Dermis blood vessel endothelial cell (primary cell): Measurements from ENCODE around the gene OR6B3. TPM values are rescaled to one million over a fixed set of nuclear protein-coding genes. Genes with fewer than 3 reads are reported as not detected.

Source experiments
- DNase-seq: peaks from one replicate; pipeline ENCODE4 v3.0.0; 2010
- total RNA-seq: library from RNA; depleted of rRNA; stranded (reverse); fragments of >200 nt; gene quantifications from 2 replicates; pipeline ENCODE4 v1.2.3, GENCODE V29; 2014

Gene OR6B3
- total RNA-seq, 1 donor from 2014 or later: not detected

- DNase-seq: no peak
Observed at GRCh38 chr2:240043279-240043989, 9.9 kb downstream of the OR6B3 start.

- no peak for DNase-seq
Observed at GRCh38 chr2:240042740-240043139, 10.6 kb downstream of the OR6B3 start.

- DNase-seq: no peak
Observed at GRCh38 chr2:240041363-240041762, 12.0 kb downstream of the OR6B3 start.

GRCh38 chr2:240037358-240037757, 16.0 kb downstream of the OR6B3 start:
- DNase-seq: no peak

GRCh38 chr2:240033330-240033678, 20.0 kb downstream of the OR6B3 start:
- no peak for DNase-seq

- DNase-seq: no peak
Observed at GRCh38 chr2:240032406-240033329, 20.7 kb downstream of the OR6B3 start.

GRCh38 chr2:240030379-240031094, 22.8 kb downstream of the OR6B3 start, which contains the start of gene OR6B2:
Gene OR6B2, minus strand, starts transcription at chr2:240030429. Its CDS starts 0 bp downstream, at chr2:240030429.
- no peak for DNase-seq

GRCh38 chr2:240024766-240025165, 28.6 kb downstream of the OR6B3 start:
- peak; percentile 18 for DNase-seq

- DNase-seq: no peak
Observed at GRCh38 chr2:240023792-240024191, 29.5 kb downstream of the OR6B3 start.

GRCh38 chr2:240021488-240022104, 31.7 kb downstream of the OR6B3 start:
- peak; percentile 83 for DNase-seq

- DNase-seq: no peak
Observed at GRCh38 chr2:240018071-240018750, 35.1 kb downstream of the OR6B3 start.

GRCh38 chr2:240014327-240014726, 39.0 kb downstream of the OR6B3 start:
- DNase-seq: no peak

- peak; percentile 43 for DNase-seq
Observed at GRCh38 chr2:240013343-240013742, 40.0 kb downstream of the OR6B3 start.

- DNase-seq: no peak
Observed at GRCh38 chr2:240002983-240003382, 50.3 kb downstream of the OR6B3 start.

- no peak for DNase-seq
Observed at GRCh38 chr2:240000671-240001070, 52.6 kb downstream of the OR6B3 start.

- DNase-seq: no peak
Observed at GRCh38 chr2:239997686-239998409, 55.5 kb downstream of the OR6B3 start.

Other genes starting within 250 kb of the OR6B3 start
- 99.9 and 147 TPM in 2 replicates for gene NDUFA10, start 28.2 kb downstream of the OR6B3 start, total RNA-seq
- gene OR6B2, start 23.1 kb downstream of the OR6B3 start, total RNA-seq: not detected in 2 replicates
- gene COPS9, start 82.8 kb upstream of the OR6B3 start, total RNA-seq: 61.7 and 98.9 TPM in 2 replicates
- gene OTOS, start 87.1 kb upstream of the OR6B3 start, total RNA-seq: not detected in 2 replicates